Measurements from ENCODE around the gene TMEM19. TPM values are rescaled to one million over a fixed set of nuclear protein-coding genes. Genes with fewer than 3 reads are reported as not detected.

Gene TMEM19
- total RNA-seq, 1 donor from 2014 or later, result 66.0 TPM

- DNase-seq, result no peak
Observed at GRCh38 chr12:71719647-71720370, 33.9 kb downstream of the TMEM19 start.

GRCh38 chr12:71721783-71722505, 36.1 kb downstream of the TMEM19 start:
- no peak for DNase-seq

GRCh38 chr12:71725011-71725410, 39.1 kb downstream of the TMEM19 start:
- DNase-seq, result no peak

- DNase-seq, result no peak
Observed at GRCh38 chr12:71726548-71726947, 40.7 kb downstream of the TMEM19 start.

- no peak for DNase-seq
Observed at GRCh38 chr12:71727958-71728357, 42.1 kb downstream of the TMEM19 start.

- DNase-seq, result no peak
Observed at GRCh38 chr12:71730936-71731335, 45.1 kb downstream of the TMEM19 start.

GRCh38 chr12:71731439-71732356, 45.8 kb downstream of the TMEM19 start:
- DNase-seq, result no peak

GRCh38 chr12:71732357-71732712, 46.5 kb downstream of the TMEM19 start:
- no peak for DNase-seq

GRCh38 chr12:71737197-71737596, 51.3 kb downstream of the TMEM19 start:
- no peak for DNase-seq

- no peak for DNase-seq
Observed at GRCh38 chr12:71742998-71743397, 57.1 kb downstream of the TMEM19 start.

- no peak for DNase-seq
Observed at GRCh38 chr12:71744522-71745300, 58.8 kb downstream of the TMEM19 start.

- DNase-seq, result peak; percentile 76
Observed at GRCh38 chr12:71746974-71747611, 61.2 kb downstream of the TMEM19 start.

- peak; percentile 54 for DNase-seq
Observed at GRCh38 chr12:71748081-71748850, 62.4 kb downstream of the TMEM19 start.

- no peak for DNase-seq
Observed at GRCh38 chr12:71749666-71750065, 63.8 kb downstream of the TMEM19 start.

- DNase-seq, result no peak
Observed at GRCh38 chr12:71752891-71753290, 67.0 kb downstream of the TMEM19 start.

Small RNAs within 50 kb of the gene (small RNA-seq; reads per million reads assigned to genes)
- not detected for gene RF00560 (ENCODE audit: low replicate concordance)

Other genes starting within 250 kb of the TMEM19 start
- 2.5 TPM for gene LGR5, start 246.3 kb upstream of the TMEM19 start, total RNA-seq
- 66.1 TPM for gene ZFC3H1, start 22.2 kb upstream of the TMEM19 start, total RNA-seq
- 12.8 TPM for gene THAP2, start 21.8 kb upstream of the TMEM19 start, total RNA-seq
- 42.7 TPM for gene RAB21, start 68.8 kb downstream of the TMEM19 start, total RNA-seq
- gene TBC1D15, start 153.7 kb downstream of the TMEM19 start, total RNA-seq, result 55.3 TPM